ENCODE data around the gene PGP. TPM values are rescaled to one million over a fixed set of nuclear protein-coding genes. Genes with fewer than 3 reads are reported as not detected.

PGP gene
- 7.4 and 10.6 TPM in 2 replicates for total RNA-seq

DNA sequence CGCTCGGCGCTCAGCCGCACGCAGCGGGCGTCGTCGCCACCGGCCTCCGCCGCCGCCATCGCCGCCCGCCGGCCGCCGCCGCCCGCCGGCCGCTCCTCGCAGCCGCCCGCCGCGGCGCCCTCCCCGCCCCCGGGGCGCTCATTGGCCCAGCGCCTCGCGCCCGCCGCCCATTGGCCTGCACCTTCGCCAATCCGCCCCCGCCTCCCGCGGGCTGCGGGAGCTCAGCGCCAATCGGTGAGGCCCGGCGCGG lies at the start of gene PGP:
Gene PGP (minus strand): TSS at position 122 of the 250 bp plus-strand sequence. CDS start 63 bp downstream, at position 59.

DNA sequence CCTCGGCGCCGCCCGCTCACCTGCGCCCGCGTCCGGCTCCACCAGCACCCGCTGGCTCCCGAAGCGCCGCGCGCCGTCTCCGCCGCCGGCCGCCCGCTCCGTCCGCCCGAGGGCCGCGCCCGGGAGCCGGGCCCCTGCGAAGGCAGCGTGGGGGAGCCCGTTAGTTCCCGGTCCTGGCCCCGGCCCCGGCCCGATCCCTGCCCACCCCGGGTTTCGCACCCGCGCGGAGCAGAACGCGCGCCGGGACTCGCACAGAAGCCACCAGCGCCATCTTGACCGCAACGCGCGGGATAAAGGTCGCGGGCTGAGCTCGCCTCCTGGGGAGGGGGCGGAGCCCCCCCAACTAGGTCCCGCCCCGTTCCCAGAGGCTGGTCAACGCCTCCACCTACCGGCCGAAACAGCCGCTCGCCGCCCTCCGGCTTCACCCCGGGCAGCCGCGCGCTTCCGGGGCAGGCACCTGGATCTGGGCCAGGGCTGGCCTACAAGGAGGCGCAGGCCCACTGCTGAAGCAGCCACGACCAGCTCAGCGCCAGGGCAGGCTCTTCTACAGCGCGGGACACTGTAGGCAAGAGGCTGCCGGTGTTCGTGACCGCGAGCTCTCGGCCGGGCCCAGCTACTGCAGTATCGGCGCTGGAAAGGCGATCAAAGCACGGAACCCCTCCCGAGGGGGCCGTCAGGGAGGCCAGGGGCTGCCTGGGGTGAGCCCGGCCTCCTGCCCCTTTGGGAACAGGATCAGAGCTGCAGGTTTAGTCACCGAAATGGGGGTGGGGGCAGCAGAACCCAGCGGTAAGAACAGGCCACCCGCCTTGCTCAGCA lies 36.9 kb upstream of the PGP start, which contains the start of gene ECI1:
Gene ECI1 (minus strand): TSS at position 292 of the 816 bp plus-strand sequence. CDS start 21 bp downstream, at position 271.

GRCh38 chr16:2236337-2237101 lies 21.9 kb upstream of the PGP start, which contains the start of gene DNASE1L2:
DNASE1L2 (plus strand) TSS chr16:2236444; CDS start chr16:2236817, 373 bp downstream.

DNA sequence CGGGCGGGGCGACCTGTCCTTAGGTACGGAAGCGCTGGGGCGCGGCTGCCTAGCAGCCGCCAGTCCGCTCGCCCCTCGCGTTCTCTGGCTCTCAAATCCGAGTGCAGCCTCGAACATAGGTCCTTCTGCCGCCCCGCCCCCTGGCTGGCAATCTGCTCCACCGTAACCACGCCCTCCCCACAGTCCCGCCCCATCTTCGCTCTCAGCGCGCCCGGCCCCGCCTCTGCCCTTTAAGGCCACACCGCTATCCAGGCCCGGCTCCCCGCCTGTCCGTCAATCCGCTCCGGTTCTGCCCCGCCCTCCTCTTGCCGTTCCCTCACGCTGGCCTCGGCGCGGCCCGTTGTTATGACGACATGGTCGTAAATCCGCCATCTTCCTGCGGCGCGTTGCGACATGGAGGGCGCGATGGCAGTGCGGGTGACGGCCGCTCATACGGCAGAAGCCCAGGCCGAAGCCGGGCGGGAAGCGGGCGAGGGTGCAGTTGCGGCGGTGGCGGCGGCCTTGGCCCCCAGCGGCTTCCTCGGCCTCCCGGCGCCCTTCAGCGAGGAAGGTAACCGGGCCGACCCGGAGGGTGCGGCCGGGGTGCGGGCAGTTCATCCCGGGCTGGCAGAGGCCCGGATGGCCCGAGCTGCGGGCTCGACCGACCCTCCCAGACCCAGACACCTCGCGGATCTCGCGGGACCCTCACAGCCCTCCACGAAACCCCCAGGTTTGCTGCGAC lies 8.7 kb upstream of the PGP start, which contains the start of gene E4F1:
Gene E4F1 (plus strand): TSS at position 371 of the 721 bp plus-strand sequence. CDS start 23 bp downstream, at position 394.

DNA sequence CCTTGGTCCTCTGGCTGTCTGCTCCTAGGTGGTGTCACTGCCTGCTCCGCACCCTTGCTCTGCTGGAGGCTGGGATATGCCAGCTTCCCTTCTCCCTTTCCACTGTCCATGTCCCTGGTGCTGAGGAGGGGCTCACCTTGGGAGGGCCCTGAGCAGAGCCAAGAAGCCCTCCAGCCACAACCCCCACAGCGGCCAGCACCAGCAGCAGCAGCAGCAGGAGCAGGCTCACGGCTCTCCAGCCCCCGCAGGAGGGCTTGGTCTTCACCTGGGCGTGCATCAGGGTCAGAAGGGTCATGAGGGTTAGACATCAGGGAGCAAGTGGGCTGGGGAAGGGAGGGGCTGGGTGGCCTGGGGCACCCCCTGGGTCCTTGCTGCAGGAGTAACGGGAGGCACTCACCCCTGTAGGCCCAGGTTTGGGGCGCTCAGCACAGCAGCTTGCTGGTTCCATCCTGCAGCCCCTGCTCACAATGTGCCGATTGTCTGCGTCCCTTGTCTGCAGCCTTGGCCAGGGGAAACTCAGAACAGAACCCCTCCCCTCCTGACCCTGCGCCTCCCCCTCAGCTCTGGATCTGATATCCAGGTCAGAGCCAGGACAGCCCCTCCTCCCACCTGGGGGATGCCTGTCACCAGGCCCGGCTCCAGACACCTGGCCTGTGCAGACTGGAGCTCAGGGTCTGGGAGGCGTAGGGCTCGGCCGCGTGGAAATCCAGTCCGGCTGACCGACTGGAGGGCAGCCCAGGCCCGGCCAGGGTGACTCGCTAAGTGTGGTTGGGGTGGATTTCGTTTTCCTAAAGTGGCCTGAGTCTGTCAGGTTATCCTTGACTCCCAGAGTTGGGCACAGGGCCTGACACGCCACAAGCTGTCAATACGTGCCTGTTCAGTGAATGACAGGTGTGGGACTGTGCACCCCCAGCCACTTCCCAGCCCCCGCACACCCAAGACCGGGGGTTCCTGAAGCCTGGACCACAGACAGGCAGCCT lies 4.0 kb downstream of the PGP start, which contains the start of gene BRICD5:
Gene BRICD5 (minus strand): TSS at position 478 of the 980 bp plus-strand sequence. CDS start 30 bp downstream, at position 448.

GRCh38 chr16:2205104-2205966 lies 9.3 kb downstream of the PGP start, which contains the start of gene MLST8:
MLST8 (plus strand) TSS chr16:2205454; CDS start chr16:2206086, 632 bp downstream.

GRCh38 chr16:2196162-2196980 lies 18.3 kb downstream of the PGP start, which contains the start of gene CASKIN1:
CASKIN1 (minus strand) TSS chr16:2196605; CDS start chr16:2196432, 173 bp downstream.

Other genes starting within 250 kb of the PGP start
- gene RNF151, start 248.0 kb downstream of the PGP start, total RNA-seq = not detected in 2 replicates
- gene TBL3, start 242.8 kb downstream of the PGP start, total RNA-seq = 40.2 and 56.6 TPM in 2 replicates
- 0.15 TPM in 1 of 2 replicates, not detected in the other for gene NOXO1, start 233.4 kb downstream of the PGP start, total RNA-seq
- 14.7 and 17.7 TPM in 2 replicates for gene GFER, start 230.6 kb downstream of the PGP start, total RNA-seq
- gene SYNGR3, start 224.9 kb downstream of the PGP start, total RNA-seq = 4.8 and 9.4 TPM in 2 replicates
- 27.3 and 27.5 TPM in 2 replicates for gene ZNF598, start 205.0 kb downstream of the PGP start, total RNA-seq
- gene NPW, start 195.1 kb downstream of the PGP start, total RNA-seq = 0.29 and 2.5 TPM in 2 replicates
- gene NHERF2, start 187.9 kb downstream of the PGP start, total RNA-seq = 30.5 and 60.4 TPM in 2 replicates
- 26.6 and 27.8 TPM in 2 replicates for gene NTHL1, start 167.0 kb downstream of the PGP start, total RNA-seq
- 70.5 and 85.2 TPM in 2 replicates for gene TSC2, start 166.9 kb downstream of the PGP start, total RNA-seq
- 184 and 227 TPM in 2 replicates for gene PKD1, start 78.9 kb downstream of the PGP start, total RNA-seq
- gene RAB26, start 66.2 kb downstream of the PGP start, total RNA-seq = 1.2 and 2.9 TPM in 2 replicates
- gene TRAF7, start 59.1 kb downstream of the PGP start, total RNA-seq = 59.2 and 92.1 TPM in 2 replicates
- gene CASKIN1, start 18.2 kb downstream of the PGP start, total RNA-seq = under 0.01 and 2.0 TPM in 2 replicates
- gene MLST8, start 9.4 kb downstream of the PGP start, total RNA-seq = 30.8 and 33.6 TPM in 2 replicates
- 0.58 and 0.99 TPM in 2 replicates for gene BRICD5, start 4.0 kb downstream of the PGP start, total RNA-seq
- 24.4 and 39.2 TPM in 2 replicates for gene E4F1, start 8.8 kb upstream of the PGP start, total RNA-seq
- gene DNASE1L2, start 21.6 kb upstream of the PGP start, total RNA-seq = 0.15 and 1.5 TPM in 2 replicates
- gene ECI1, start 36.7 kb upstream of the PGP start, total RNA-seq = 34.6 and 42.0 TPM in 2 replicates
- gene RNPS1, start 53.3 kb upstream of the PGP start, total RNA-seq = 69.3 and 82.5 TPM in 2 replicates
- gene ABCA3, start 125.9 kb upstream of the PGP start, total RNA-seq = 1.2 and 2.3 TPM in 2 replicates
- 5.1 and 24.0 TPM in 2 replicates for gene CCNF, start 214.6 kb upstream of the PGP start, total RNA-seq
- gene TEDC2, start 245.3 kb upstream of the PGP start, total RNA-seq = 1.5 and 6.3 TPM in 2 replicates

Data from smooth muscle cell of trachea (primary cell).